ENCODE results near the gene THEMIS.

- TF ChIP-seq CTCF (IDR thresholded peaks at IDR 0.05) (no peak), POLR2A (IDR thresholded peaks at IDR 0.05) (no peak)
Observed at GRCh38 chr6:127813699-127814027, 87.2 kb downstream of the THEMIS start.
